Keratinocyte (primary cell): ENCODE measurements around the gene ZNF438. TPM values are rescaled to one million over a fixed set of nuclear protein-coding genes. Genes with fewer than 3 reads are reported as not detected.

ENCODE experiments used
- DNase-seq: peaks from one replicate; pipeline ENCODE4 v3.0.0-alpha.2; 2011; ENCODE audit warnings: low read depth, missing footprints, low spot score
- FAIRE-seq: peaks from 2 replicates; lab custom pipeline; 2011; peaks lifted over from hg19 to GRCh38; lab: Jason Lieb, UNC
- H2AFZ ChIP-seq: 2 replicates; pipeline ENCODE4 v1.6.0; 2012; ENCODE audit warnings: low read length, control low read depth, inconsistent platforms; ENCODE audit not compliant: control insufficient read depth
- H3K27ac ChIP-seq: 2 replicates; pipeline ENCODE4 v1.5.1; 2011; ENCODE audit warnings: low read length; ENCODE audit not compliant: control insufficient read depth, insufficient read depth
- H3K27me3 ChIP-seq: 3 replicates; pipeline ENCODE4 v1.6.0; 2011; ENCODE audit warnings: low read length; ENCODE audit not compliant: control insufficient read depth, insufficient read depth; ENCODE audit errors: extremely low read depth
- H3K36me3 ChIP-seq, 2 experiments: 2 replicates in 1 of 2; 3 replicates in 1 of 2; pipeline ENCODE4 v1.5.1; 2011; ENCODE audit warnings: low read length in 2 of 2, mild to moderate bottlenecking in 1 of 2; ENCODE audit not compliant: control insufficient read depth in 2 of 2, insufficient read depth in 2 of 2; ENCODE audit errors: extremely low read depth in 1 of 2
- H3K4me1 ChIP-seq: 3 replicates; pipeline ENCODE4 v1.5.1; 2011; ENCODE audit warnings: low read length; ENCODE audit not compliant: control insufficient read depth, insufficient read depth; ENCODE audit errors: extremely low read depth
- H3K4me2 ChIP-seq: 3 replicates; pipeline ENCODE4 v1.6.0; 2011; ENCODE audit warnings: low read depth, low read length; ENCODE audit not compliant: control insufficient read depth, insufficient read depth; ENCODE audit errors: extremely low read depth
- H3K4me3 ChIP-seq, 3 experiments: fragments of 200-600 bp in 1 of 3; sonication (generic) in 1 of 3; 2 replicates in 2 of 3; 3 replicates in 1 of 3; pipeline ENCODE4 v1.5.1; 2011 to 2016; ENCODE audit warnings: low read length in 3 of 3, mild to moderate bottlenecking in 3 of 3, control low read depth in 2 of 3, inconsistent platforms in 1 of 3, low read depth in 1 of 3, mixed read lengths in 1 of 3, mixed run types in 1 of 3, moderate library complexity in 1 of 3; ENCODE audit not compliant: control insufficient read depth in 2 of 3, insufficient read depth in 2 of 3; ENCODE audit errors: extremely low read depth in 1 of 3
- H3K79me2 ChIP-seq: 2 replicates; pipeline ENCODE4 v1.6.0; 2012; ENCODE audit warnings: low read length; ENCODE audit not compliant: control insufficient read depth, insufficient read depth
- H3K9ac ChIP-seq: 3 replicates; pipeline ENCODE4 v1.6.0; 2011; ENCODE audit warnings: low read length; ENCODE audit not compliant: control insufficient read depth, insufficient read depth; ENCODE audit errors: extremely low read depth
- H3K9me1 ChIP-seq: 3 replicates; pipeline ENCODE4 v1.6.0; 2011; ENCODE audit warnings: low read length; ENCODE audit not compliant: control insufficient read depth, insufficient read depth; ENCODE audit errors: extremely low read depth
- H3K9me3 ChIP-seq: 2 replicates; pipeline ENCODE4 v1.5.1; 2012; ENCODE audit warnings: low read depth, low read length; ENCODE audit not compliant: control insufficient read depth
- H4K20me1 ChIP-seq: 3 replicates; pipeline ENCODE4 v1.6.0; 2011; ENCODE audit warnings: low read length; ENCODE audit not compliant: control insufficient read depth, insufficient read depth; ENCODE audit errors: extremely low read depth
- CTCF ChIP-seq, 3 experiments: IDR thresholded peaks in 1 of 3; conservative IDR thresholded peaks in 1 of 3; optimal IDR thresholded peaks in 1 of 3; 2 replicates in 2 of 3; 3 replicates in 1 of 3; pipeline versions ENCODE3 to v1.5.1; 2011; ENCODE audit warnings: low read length in 3 of 3, mild to moderate bottlenecking in 3 of 3, moderate library complexity in 2 of 3, control low read depth in 1 of 3, inconsistent platforms in 1 of 3; ENCODE audit not compliant: insufficient read depth in 2 of 3; ENCODE audit errors: extremely low read depth in 1 of 3
- EZH2 ChIP-seq: IDR thresholded peaks from one replicate; pipeline ENCODE4 v1.6.1; 2012; ENCODE audit warnings: inconsistent platforms, mild to moderate bottlenecking, low read length, moderate library complexity
- dilution Hi-C: fragments of 300-500 bp; cut with MboI; formaldehyde crosslinking; loops from one replicate; pipeline ENCODE4 v1.7.0; 2020; ENCODE audit warnings: low sequenced_read_pairs; ENCODE audit not compliant: extremely low pct_ligation_motif_present
- polyA plus RNA-seq, 5 experiments: library from polyadenylated mRNA; depleted of rRNA in 3 of 5; stranded (reverse) in 3 of 5; stranded (forward) in 1 of 5; unstranded in 1 of 5; fragments of >200 nt; gene quantifications; 1 replicate in 1 of 5; 2 replicates in 3 of 5; 3 replicates in 1 of 5; pipeline versions ENCODE4 v1.2.1 to v1.2.3, GENCODE V29; 2011 to 2012; ENCODE audit warnings: missing spikeins in 2 of 5, low read depth in 1 of 5, low replicate concordance in 1 of 5

ZNF438 gene
- polyA plus RNA-seq, 1 donor (not counting 4 experiments of a cell fraction or from before 2014, with no cell fraction given) = 2.8 TPM

- Histone ChIP-seq H3K27ac (no peak overlapping the region), H3K9ac (no peak overlapping the region), H3K4me3 (no peak overlapping the region), H3K79me2 (no peaks in the 10 kb centered on the region), H3K9me1 (no peaks in the 10 kb centered on the region), H3K4me2 (no peak overlapping the region), H3K9me3 (no peaks in the 10 kb centered on the region), H3K4me1 (no peaks in the 10 kb centered on the region), H3K27me3 (no peaks in the 10 kb centered on the region), H3K36me3 (no peaks in the 10 kb centered on the region), H4K20me1 (no peaks in the 10 kb centered on the region), H2AFZ (no peak overlapping the region)
- FAIRE-seq = no peak
- dilution Hi-C loops = no loop called here
- DNase-seq = no peak
- TF ChIP-seq CTCF (optimal IDR thresholded peaks at IDR 0.05 in 1 of 3, IDR thresholded peaks at IDR 0.05 in 1 of 3, conservative IDR thresholded peaks at IDR 0.05 in 1 of 3; ENCODE audit: extremely low read depth in 1 of 3, insufficient read depth in 2 of 3, low read length in 3 of 3) (no peak), EZH2 (no peak)
Measured at GRCh38 chr10:31018356-31018750, 13.3 kb downstream of the ZNF438 start.

GRCh38 chr10:31017534-31018355 lies 13.9 kb downstream of the ZNF438 start:
- Histone ChIP-seq H3K4me1 (no peaks in the 10 kb centered on the region), H3K9me1 (no peaks in the 10 kb centered on the region), H3K79me2 (no peaks in the 10 kb centered on the region), H3K9ac (no peak overlapping the region), H4K20me1 (no peaks in the 10 kb centered on the region), H3K27me3 (no peaks in the 10 kb centered on the region), H3K4me2 (no peak overlapping the region), H3K9me3 (no peaks in the 10 kb centered on the region), H3K36me3 (no peaks in the 10 kb centered on the region), H3K27ac (no peak overlapping the region), H2AFZ (no peak overlapping the region), H3K4me3 (no peak overlapping the region)
- dilution Hi-C loops = no loop called here
- FAIRE-seq (no peak), DNase-seq (no peak)
- TF ChIP-seq CTCF (optimal IDR thresholded peaks at IDR 0.05 in 1 of 3, IDR thresholded peaks at IDR 0.05 in 1 of 3, conservative IDR thresholded peaks at IDR 0.05 in 1 of 3; ENCODE audit: extremely low read depth in 1 of 3, insufficient read depth in 2 of 3, low read length in 3 of 3) = no peak
- no peak for TF ChIP-seq EZH2
